GM23248 (cell line): Measurements from ENCODE around the gene ORM1. TPM values are rescaled to one million over a fixed set of nuclear protein-coding genes. Genes with fewer than 3 reads are reported as not detected.
A peak's percentile ranks its signal among the peaks of the same experiment; 100 is the strongest.

Source experiments
- DNase-seq: peaks from one replicate; pipeline ENCODE4 v3.0.0-alpha.2; 2015
- H2AFZ ChIP-seq: fragments of 200-600 bp; sonication (generic); 2 replicates; pipeline ENCODE4 v1.6.1; 2016; ENCODE audit warnings: antibody characterized with exemption
- H3F3A ChIP-seq: fragments of 200-600 bp; sonication (generic); 2 replicates; pipeline ENCODE4 v1.6.1; 2016; ENCODE audit warnings: mild to moderate bottlenecking, antibody characterized with exemption, mixed run types; ENCODE audit not compliant: insufficient read depth
- H3K27ac ChIP-seq: fragments of 200-600 bp; sonication (generic); 2 replicates; pipeline ENCODE4 v1.5.1; 2016; ENCODE audit warnings: mild to moderate bottlenecking
- H3K27me3 ChIP-seq: fragments of 200-600 bp; sonication (generic); replicated peaks from 2 replicates; pipeline ENCODE4 v1.6.1; 2016; ENCODE audit warnings: mild to moderate bottlenecking; ENCODE audit not compliant: insufficient read depth
- H3K36me3 ChIP-seq: fragments of 200-600 bp; sonication (generic); 2 replicates; pipeline ENCODE4 v1.6.1; 2016; ENCODE audit warnings: low read depth, mild to moderate bottlenecking
- H3K4me1 ChIP-seq: fragments of 200-600 bp; sonication (generic); 2 replicates; pipeline ENCODE4 v1.6.1; 2016; ENCODE audit warnings: mild to moderate bottlenecking; ENCODE audit not compliant: insufficient read depth
- H3K4me2 ChIP-seq: fragments of 200-600 bp; sonication (generic); one replicate; pipeline ENCODE4 v1.6.1; 2016; ENCODE audit warnings: mild to moderate bottlenecking; ENCODE audit not compliant: unreplicated experiment
- H3K4me3 ChIP-seq: fragments of 200-600 bp; sonication (generic); 2 replicates; pipeline ENCODE4 v1.5.1; 2016; ENCODE audit warnings: mild to moderate bottlenecking
- H3K79me2 ChIP-seq: fragments of 200-600 bp; sonication (generic); 2 replicates; pipeline ENCODE4 v1.6.1; 2016; ENCODE audit warnings: mild to moderate bottlenecking; ENCODE audit not compliant: insufficient read depth
- H3K9ac ChIP-seq: fragments of 200-600 bp; sonication (generic); 2 replicates; pipeline ENCODE4 v1.6.1; 2016; ENCODE audit warnings: mild to moderate bottlenecking
- H3K9me2 ChIP-seq: fragments of 200-600 bp; sonication (generic); 2 replicates; pipeline ENCODE4 v1.6.1; 2016; ENCODE audit warnings: mixed run types, mild to moderate bottlenecking, moderate library complexity; ENCODE audit not compliant: insufficient read depth
- H3K9me3 ChIP-seq: fragments of 200-600 bp; sonication (generic); one replicate; pipeline ENCODE4 v1.6.1; 2017; ENCODE audit warnings: low read depth
- H4K20me1 ChIP-seq: fragments of 200-600 bp; sonication (generic); 2 replicates; pipeline ENCODE4 v1.6.0; 2016; ENCODE audit not compliant: insufficient read depth
- EZH2 ChIP-seq: fragments of 200-600 bp; sonication (generic); IDR thresholded peaks from 2 replicates; pipeline ENCODE4 v1.6.1; 2018; ENCODE audit warnings: antibody characterized with exemption, mild to moderate bottlenecking; ENCODE audit not compliant: insufficient read depth, poor library complexity, severe bottlenecking
- EZH2phosphoT487 ChIP-seq: fragments of 200-600 bp; sonication (generic); IDR thresholded peaks from 2 replicates; pipeline ENCODE4 v1.6.1; 2018; ENCODE audit warnings: antibody characterized with exemption, moderate library complexity, mild to moderate bottlenecking, low read depth; ENCODE audit not compliant: insufficient read depth
- WGBS, 2 experiments: methylation state at CpG; one replicate each; pipeline ENCODE4 v1.1.6; 2015 to 2017; ENCODE audit warnings: low lambda C conversion rate in 2 of 2, low coverage in 1 of 2; ENCODE audit errors: missing lambda C conversion rate in 2 of 2; 5-methylcytosine and 5-hydroxymethylcytosine counted together
- in situ Hi-C: fragments of 300-500 bp; cut with MboI; formaldehyde crosslinking; loops from 2 replicates; pipeline ENCODE4 v1.15.0; 2020
- polyA plus RNA-seq: library from polyadenylated mRNA; unstranded; fragments of >200 nt; fragmentation: Nextera tagmentation; extraction: Ambion mirVana; gene quantifications from 2 replicates; pipeline ENCODE4 v1.2.1, GENCODE V29; 2016
- total RNA-seq: library from RNA; depleted of rRNA; stranded (reverse); fragments of >200 nt; shearing (Covaris generic); gene quantifications from 2 replicates; pipeline ENCODE4 v1.2.3, GENCODE V29; 2014

ORM1 gene
- total and polyA plus RNA-seq, 2 experiments from 2014 or later: not detected

DNA sequence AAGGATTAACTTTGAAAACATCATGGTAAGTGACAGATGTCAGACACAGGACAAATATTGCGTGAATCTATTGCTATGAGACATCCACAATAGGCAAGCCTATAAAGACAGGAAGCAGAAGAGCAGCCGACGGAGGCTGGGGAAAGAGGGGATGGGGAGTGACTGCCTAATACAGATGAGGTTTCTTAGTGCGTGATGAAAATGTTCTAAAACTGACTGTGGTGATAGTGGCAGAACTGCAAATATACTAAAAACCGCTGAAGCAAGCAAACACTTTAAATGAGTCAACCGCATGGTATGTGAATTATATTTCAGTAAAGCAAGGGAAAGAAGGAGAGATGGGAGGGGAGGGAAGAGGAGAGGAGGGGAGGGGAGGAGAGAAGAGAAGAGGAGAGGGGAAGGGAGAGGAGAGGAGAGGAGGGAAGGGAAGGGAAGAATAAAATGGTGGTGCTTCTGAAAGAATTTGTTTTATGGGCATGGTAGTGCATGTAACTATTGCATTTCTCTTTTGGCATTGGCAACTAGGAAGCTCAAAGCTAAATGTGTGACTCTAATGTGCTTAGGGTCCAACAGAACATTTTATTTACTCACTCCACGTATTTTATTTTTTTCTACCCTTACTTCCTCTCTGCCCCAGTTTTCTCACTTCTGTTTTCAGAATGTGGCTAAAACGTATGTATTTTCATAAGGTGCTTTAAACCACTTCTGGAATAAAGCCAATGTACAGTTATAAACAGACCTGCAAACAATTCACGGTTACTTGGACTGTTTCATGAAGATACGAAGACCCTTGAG is 43.6 kb downstream of the ORM1 start:
- H3F3A ChIP-seq: peaks cover 38% of the 10 kb centered on the region
- DNase-seq: peak; percentile 84
- H3K27ac ChIP-seq: peak overlapping the region; percentile 77
- H3K79me2 ChIP-seq: no peaks in the 10 kb centered on the region
- no peak for TF ChIP-seq EZH2
- no peak for TF ChIP-seq EZH2phosphoT487
- no peaks in the 10 kb centered on the region for H3K27me3 ChIP-seq
- no peaks in the 10 kb centered on the region for H3K36me3 ChIP-seq
- no peaks in the 10 kb centered on the region for H3K9me3 ChIP-seq
- H4K20me1 ChIP-seq: no peaks in the 10 kb centered on the region
- H3K9me2 ChIP-seq: no peaks in the 10 kb centered on the region
- no peak overlapping the region for H3K4me3 ChIP-seq
- peaks cover 38% of the 10 kb centered on the region for H3K4me1 ChIP-seq
- H3K4me2 ChIP-seq: peak overlapping the region; percentile 23
- in situ Hi-C loops: no loop called here
- 33 to 36% methylated on average over 10 of the region's 10 CpGs for WGBS, 2 experiments
- H2AFZ ChIP-seq: no peak overlapping the region
- H3K9ac ChIP-seq: peak overlapping the region; percentile 9; the same call in 1 of the 2 replicates

DNA sequence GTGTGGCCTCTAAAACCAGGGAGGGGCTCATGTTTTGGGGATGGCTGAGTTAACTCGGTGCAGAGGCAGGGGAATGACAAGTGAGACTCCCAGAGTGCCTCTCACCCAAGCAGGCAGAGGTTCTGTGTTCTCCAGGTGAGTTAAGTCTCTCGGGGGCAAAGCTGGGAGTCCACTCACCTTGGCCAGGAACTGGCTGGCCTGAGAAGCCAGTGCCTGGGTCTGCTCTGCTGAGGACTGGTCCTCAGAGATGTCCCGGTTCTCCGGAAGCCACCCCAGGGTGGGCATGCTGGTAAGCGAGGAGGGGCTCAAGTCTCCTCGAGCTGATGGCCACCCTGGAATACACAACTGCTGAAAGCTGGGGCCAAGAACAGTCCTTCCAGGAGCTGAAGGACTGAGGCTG is 44.5 kb downstream of the ORM1 start:
- Histone ChIP-seq H3K4me3 (no peak overlapping the region), H3K4me2 (no peak overlapping the region), H3K36me3 (no peaks in the 10 kb centered on the region), H3K27ac (no peak overlapping the region), H3K27me3 (no peaks in the 10 kb centered on the region), H3K4me1 (peaks cover 38% of the 10 kb centered on the region), H3K79me2 (no peaks in the 10 kb centered on the region), H3K9ac (no peak overlapping the region), H2AFZ (no peak overlapping the region), H4K20me1 (no peaks in the 10 kb centered on the region), H3K9me3 (no peaks in the 10 kb centered on the region), H3K9me2 (no peaks in the 10 kb centered on the region), H3F3A (peaks cover 38% of the 10 kb centered on the region)
- TF ChIP-seq EZH2phosphoT487 (no peak), EZH2 (no peak)
- in situ Hi-C loops: no loop called here
- WGBS, 2 experiments: 80 to 82% methylated on average over 6 of the region's 6 CpGs
- no peak for DNase-seq

DNA sequence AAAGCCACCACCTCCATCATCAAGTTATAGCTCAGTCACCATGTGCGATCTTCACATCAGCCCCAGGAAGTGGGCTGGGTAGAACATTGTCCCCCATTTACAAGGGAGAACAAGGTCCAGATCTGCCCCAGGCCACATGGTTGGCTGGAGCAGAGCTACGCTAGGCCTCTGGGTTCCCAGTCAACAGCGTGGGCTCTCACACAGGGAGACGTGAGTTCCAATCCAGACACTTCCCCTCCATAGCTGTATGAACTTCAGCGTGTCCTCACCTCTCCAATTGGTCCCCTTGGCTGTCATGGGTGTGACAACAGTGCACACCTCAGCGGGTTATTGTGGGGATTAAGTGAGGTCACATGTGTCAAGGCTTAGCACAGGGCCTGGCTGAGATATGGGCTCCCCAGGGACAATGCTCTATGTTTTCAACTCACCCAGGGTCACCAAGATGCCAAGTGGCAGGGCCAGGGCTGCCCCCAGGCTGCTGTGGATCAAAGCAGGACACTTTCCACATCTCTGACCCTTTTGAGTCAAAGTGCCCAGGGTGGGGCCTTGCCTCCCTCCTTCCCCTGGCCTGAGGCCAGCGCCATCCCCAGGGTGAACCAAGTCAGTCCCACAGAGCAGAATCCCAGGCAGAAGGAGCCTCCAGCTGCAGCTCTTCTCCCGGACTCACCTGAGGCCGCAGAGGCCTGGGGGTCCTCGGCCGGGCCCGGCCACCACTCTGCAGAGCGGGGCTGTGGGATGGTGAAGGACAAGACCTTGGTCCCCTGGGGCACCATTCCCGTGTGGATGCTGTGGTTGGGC is 45.1 kb downstream of the ORM1 start:
- Histone ChIP-seq H3K36me3 (no peaks in the 10 kb centered on the region), H3K27ac (no peak overlapping the region), H3K9me2 (no peaks in the 10 kb centered on the region), H3K79me2 (no peaks in the 10 kb centered on the region), H3K4me2 (no peak overlapping the region), H3F3A (peaks cover 38% of the 10 kb centered on the region), H4K20me1 (no peaks in the 10 kb centered on the region), H3K27me3 (no peaks in the 10 kb centered on the region), H3K9me3 (no peaks in the 10 kb centered on the region), H3K4me1 (peaks cover 38% of the 10 kb centered on the region), H2AFZ (no peak overlapping the region), H3K4me3 (no peak overlapping the region), H3K9ac (no peak overlapping the region)
- WGBS, 2 experiments: 86 to 88% methylated on average over 12 to 14 of the region's 14 CpGs
- no peak for DNase-seq
- TF ChIP-seq EZH2 (no peak), EZH2phosphoT487 (no peak)
- in situ Hi-C loops: no loop called here

DNA sequence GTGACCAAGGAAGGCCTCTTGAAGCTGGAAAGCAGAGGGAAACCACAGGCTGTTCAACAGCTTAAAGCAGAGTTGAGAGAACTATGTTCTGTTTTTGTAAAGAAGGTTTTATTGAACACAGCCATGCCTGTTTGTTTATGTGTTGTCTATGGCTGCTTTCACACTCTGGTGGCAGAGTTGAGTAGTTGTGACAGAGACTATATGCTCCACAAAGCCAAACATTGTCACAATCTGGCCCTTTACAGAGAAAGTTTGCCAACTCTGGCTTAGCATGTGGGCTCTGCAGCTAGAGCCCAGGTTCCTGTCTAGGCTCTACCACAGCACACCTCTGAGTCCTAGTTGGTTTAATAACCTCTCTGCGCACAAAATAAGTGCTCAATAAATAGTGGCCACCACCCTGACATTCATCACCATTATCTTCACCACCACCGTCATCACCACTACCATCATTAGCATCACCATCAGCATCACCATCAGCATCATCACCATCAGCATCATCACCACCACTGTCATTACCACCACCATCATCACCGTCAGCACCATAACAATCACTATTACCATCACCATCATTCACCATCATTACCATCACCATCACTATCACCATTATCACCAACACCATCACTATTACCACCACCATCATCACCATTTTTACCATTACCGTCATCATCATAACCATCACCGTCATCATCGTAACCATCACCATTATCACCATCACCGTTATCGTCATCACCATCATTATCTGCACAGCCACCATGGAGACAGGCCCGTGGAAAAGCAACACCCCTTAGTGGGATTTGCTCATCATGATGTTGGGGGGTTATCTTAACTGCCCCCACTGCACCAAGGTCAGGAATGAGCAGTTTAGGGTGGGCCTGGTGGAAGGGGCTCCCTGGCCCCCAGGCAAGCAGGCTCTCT is 46.6 kb downstream of the ORM1 start:
- H2AFZ ChIP-seq: no peak overlapping the region
- TF ChIP-seq EZH2: no peak
- no peak for TF ChIP-seq EZH2phosphoT487
- H3K9ac ChIP-seq: no peak overlapping the region
- no peaks in the 10 kb centered on the region for H3K27me3 ChIP-seq
- no peaks in the 10 kb centered on the region for H3K79me2 ChIP-seq
- no peak overlapping the region for H3K4me3 ChIP-seq
- H3K4me1 ChIP-seq: peaks cover 24% of the 10 kb centered on the region
- H4K20me1 ChIP-seq: no peaks in the 10 kb centered on the region
- no peaks in the 10 kb centered on the region for H3K36me3 ChIP-seq
- H3K9me2 ChIP-seq: no peaks in the 10 kb centered on the region
- in situ Hi-C loops: no loop called here
- DNase-seq: no peak
- H3K27ac ChIP-seq: no peak overlapping the region
- no peak overlapping the region for H3K4me2 ChIP-seq
- WGBS, 2 experiments: 94 to 96% methylated on average over 9 of the region's 9 CpGs
- no peaks in the 10 kb centered on the region for H3K9me3 ChIP-seq
- peaks cover 26% of the 10 kb centered on the region for H3F3A ChIP-seq
